ENCODE results near the gene SAMHD1.

The SAMHD1 gene

GRCh38 chr20:36866681-36867495, 84.6 kb downstream of the SAMHD1 start:
- Histone ChIP-seq H3K9ac (ENCODE audit: insufficient read length, low read depth) (no peak overlapping the region), H3K27me3 (ENCODE audit: insufficient read depth, insufficient read length) (peaks cover 14% of the 10 kb centered on the region), H3K9me3 (ENCODE audit: insufficient read depth, low read length) (no peaks in the 10 kb centered on the region), H3K4me3 (ENCODE audit: insufficient read length, low read depth) (no peak overlapping the region), H3K4me1 (ENCODE audit: insufficient read depth, insufficient read length) (peaks cover 9% of the 10 kb centered on the region), H3K36me3 (ENCODE audit: insufficient read depth, insufficient read length, low read length) (peaks cover under 1% of the 10 kb centered on the region)
- no peak for TF ChIP-seq YY1 (IDR thresholded peaks at IDR 0.05; ENCODE audit: insufficient read depth, insufficient read length)
- TF ChIP-seq SUZ12 (IDR thresholded peaks at IDR 0.05; ENCODE audit: extremely low read depth, insufficient read depth, insufficient read length) = no peak
- no peak for TF ChIP-seq ZNF274 (IDR thresholded peaks at IDR 0.05; ENCODE audit: low read depth, low read length)
- no peak for DNase-seq (ENCODE audit: low read depth, low spot score)

GRCh38 chr20:36866164-36866563, 85.3 kb downstream of the SAMHD1 start:
- Histone ChIP-seq H3K4me3 (ENCODE audit: insufficient read length, low read depth) (no peak overlapping the region), H3K9ac (ENCODE audit: insufficient read length, low read depth) (no peak overlapping the region), H3K27me3 (ENCODE audit: insufficient read depth, insufficient read length) (peaks cover 14% of the 10 kb centered on the region), H3K9me3 (ENCODE audit: insufficient read depth, low read length) (no peaks in the 10 kb centered on the region), H3K36me3 (ENCODE audit: insufficient read depth, insufficient read length, low read length) (peaks cover 8% of the 10 kb centered on the region), H3K4me1 (ENCODE audit: insufficient read depth, insufficient read length) (peaks cover 16% of the 10 kb centered on the region)
- TF ChIP-seq YY1 (IDR thresholded peaks at IDR 0.05; ENCODE audit: insufficient read depth, insufficient read length) = no peak
- TF ChIP-seq SUZ12 (IDR thresholded peaks at IDR 0.05; ENCODE audit: extremely low read depth, insufficient read depth, insufficient read length) = no peak
- TF ChIP-seq ZNF274 (IDR thresholded peaks at IDR 0.05; ENCODE audit: low read depth, low read length) = no peak
- no peak for DNase-seq (ENCODE audit: low read depth, low spot score)

- no peak overlapping the region for H3K9ac ChIP-seq (ENCODE audit: insufficient read length, low read depth)
- no peak overlapping the region for H3K4me3 ChIP-seq (ENCODE audit: insufficient read length, low read depth)
- no peaks in the 10 kb centered on the region for H3K9me3 ChIP-seq (ENCODE audit: insufficient read depth, low read length)
- no peak for TF ChIP-seq ZNF274 (IDR thresholded peaks at IDR 0.05; ENCODE audit: low read depth, low read length)
- TF ChIP-seq YY1 (IDR thresholded peaks at IDR 0.05; ENCODE audit: insufficient read depth, insufficient read length) = no peak
- TF ChIP-seq SUZ12 (IDR thresholded peaks at IDR 0.05; ENCODE audit: extremely low read depth, insufficient read depth, insufficient read length) = no peak
- H3K36me3 ChIP-seq (ENCODE audit: insufficient read depth, insufficient read length, low read length) = peaks cover 12% of the 10 kb centered on the region
- H3K4me1 ChIP-seq (ENCODE audit: insufficient read depth, insufficient read length) = peaks cover 18% of the 10 kb centered on the region
- no peak for DNase-seq (ENCODE audit: low read depth, low spot score)
- H3K27me3 ChIP-seq (ENCODE audit: insufficient read depth, insufficient read length) = peaks cover 14% of the 10 kb centered on the region
Measured at GRCh38 chr20:36865861-36866149, 85.7 kb downstream of the SAMHD1 start.

GRCh38 chr20:36865076-36865860, 86.2 kb downstream of the SAMHD1 start:
- Histone ChIP-seq H3K9me3 (ENCODE audit: insufficient read depth, low read length) (no peaks in the 10 kb centered on the region), H3K27me3 (ENCODE audit: insufficient read depth, insufficient read length) (peaks cover 14% of the 10 kb centered on the region), H3K4me3 (ENCODE audit: insufficient read length, low read depth) (no peak overlapping the region), H3K4me1 (ENCODE audit: insufficient read depth, insufficient read length) (peaks cover 21% of the 10 kb centered on the region), H3K9ac (ENCODE audit: insufficient read length, low read depth) (no peak overlapping the region), H3K36me3 (ENCODE audit: insufficient read depth, insufficient read length, low read length) (peaks cover 17% of the 10 kb centered on the region)
- no peak for TF ChIP-seq SUZ12 (IDR thresholded peaks at IDR 0.05; ENCODE audit: extremely low read depth, insufficient read depth, insufficient read length)
- TF ChIP-seq ZNF274 (IDR thresholded peaks at IDR 0.05; ENCODE audit: low read depth, low read length) = no peak
- DNase-seq (ENCODE audit: low read depth, low spot score) = no peak

GRCh38 chr20:36862857-36863668, 88.4 kb downstream of the SAMHD1 start:
- Histone ChIP-seq H3K36me3 (ENCODE audit: insufficient read depth, insufficient read length, low read length) (peaks cover 31% of the 10 kb centered on the region), H3K4me1 (ENCODE audit: insufficient read depth, insufficient read length) (peaks cover 25% of the 10 kb centered on the region), H3K27me3 (ENCODE audit: insufficient read depth, insufficient read length) (peaks cover 14% of the 10 kb centered on the region), H3K9me3 (ENCODE audit: insufficient read depth, low read length) (no peaks in the 10 kb centered on the region), H3K4me3 (ENCODE audit: insufficient read length, low read depth) (peak overlapping the region; percentile 75), H3K9ac (ENCODE audit: insufficient read length, low read depth) (peak overlapping the region; percentile 91)
- TF ChIP-seq ZNF274 (IDR thresholded peaks at IDR 0.05; ENCODE audit: low read depth, low read length) (no peak), SUZ12 (IDR thresholded peaks at IDR 0.05; ENCODE audit: extremely low read depth, insufficient read depth, insufficient read length) (no peak), YY1 (IDR thresholded peaks at IDR 0.05; ENCODE audit: insufficient read depth, insufficient read length) (no peak)
- no peak for DNase-seq (ENCODE audit: low read depth, low spot score)

- peak overlapping the region; percentile 75 for H3K4me3 ChIP-seq (ENCODE audit: insufficient read length, low read depth)
- peaks cover 40% of the 10 kb centered on the region for H3K36me3 ChIP-seq (ENCODE audit: insufficient read depth, insufficient read length, low read length)
- no peak for DNase-seq (ENCODE audit: low read depth, low spot score)
- no peak for TF ChIP-seq SUZ12 (IDR thresholded peaks at IDR 0.05; ENCODE audit: extremely low read depth, insufficient read depth, insufficient read length)
- H3K9me3 ChIP-seq (ENCODE audit: insufficient read depth, low read length) = no peaks in the 10 kb centered on the region
- peaks cover 14% of the 10 kb centered on the region for H3K27me3 ChIP-seq (ENCODE audit: insufficient read depth, insufficient read length)
- peaks cover 25% of the 10 kb centered on the region for H3K4me1 ChIP-seq (ENCODE audit: insufficient read depth, insufficient read length)
- H3K9ac ChIP-seq (ENCODE audit: insufficient read length, low read depth) = peak overlapping the region; percentile 91
Measured at GRCh38 chr20:36861875-36862801, 89.4 kb downstream of the SAMHD1 start.
